MM.1S (cell line): ENCODE data around the gene MTSS2.

ENCODE experiments used
- DNase-seq: peaks from one replicate; pipeline ENCODE4 v3.0.0-alpha.2; 2015
- H2AFZ ChIP-seq: fragments of 300-600 bp; sonication (generic); 2 replicates; pipeline ENCODE4 v1.6.0; 2016; ENCODE audit warnings: antibody characterized with exemption, low read length
- H3F3A ChIP-seq: fragments of 300-600 bp; sonication (generic); 2 replicates; pipeline ENCODE4 v1.6.1; 2016; ENCODE audit warnings: mild to moderate bottlenecking, antibody characterized with exemption, low read length, moderate library complexity, mixed read lengths; ENCODE audit not compliant: insufficient read depth
- H3K27ac ChIP-seq: fragments of 300-600 bp; sonication (generic); 2 replicates; pipeline ENCODE4 v1.5.1; 2016; ENCODE audit warnings: mild to moderate bottlenecking, low read length
- H3K27me3 ChIP-seq: fragments of 300-600 bp; sonication (generic); replicated peaks from 2 replicates; pipeline ENCODE4 v1.6.0; 2016; ENCODE audit warnings: low read length; ENCODE audit not compliant: insufficient read depth
- H3K36me3 ChIP-seq: fragments of 300-600 bp; sonication (generic); replicated peaks from 2 replicates; pipeline ENCODE4 v1.6.1; 2016; ENCODE audit warnings: mild to moderate bottlenecking, low read length, mixed read lengths; ENCODE audit not compliant: insufficient read depth
- H3K4me1 ChIP-seq: fragments of 300-600 bp; sonication (generic); 2 replicates; pipeline ENCODE4 v1.6.1; 2016; ENCODE audit warnings: low read length, mixed read lengths
- H3K4me2 ChIP-seq: fragments of 300-600 bp; sonication (generic); 2 replicates; pipeline ENCODE4 v1.6.0; 2016; ENCODE audit warnings: low read depth, low read length
- H3K4me3 ChIP-seq: fragments of 300-600 bp; sonication (generic); 2 replicates; pipeline ENCODE4 v1.5.1; 2016; ENCODE audit warnings: low read length, mixed read lengths
- H3K79me2 ChIP-seq: fragments of 300-600 bp; sonication (generic); 2 replicates; pipeline ENCODE4 v1.6.1; 2016; ENCODE audit warnings: mixed run types, low read length, mixed read lengths
- H3K9ac ChIP-seq: fragments of 300-600 bp; sonication (generic); 2 replicates; pipeline ENCODE4 v1.6.1; 2016; ENCODE audit warnings: low read length, mixed read lengths
- H3K9me2 ChIP-seq: fragments of 300-600 bp; sonication (generic); replicated peaks from 2 replicates; pipeline ENCODE4 v1.6.1; 2016; ENCODE audit warnings: mild to moderate bottlenecking, low read length, mixed read lengths; ENCODE audit not compliant: insufficient read depth
- H3K9me3 ChIP-seq: fragments of 300-600 bp; sonication (generic); replicated peaks from 2 replicates; pipeline ENCODE4 v1.6.1; 2016; ENCODE audit warnings: mild to moderate bottlenecking, low read length, mixed read lengths; ENCODE audit not compliant: insufficient read depth
- H4K20me1 ChIP-seq: fragments of 300-600 bp; sonication (generic); 2 replicates; pipeline ENCODE4 v1.6.1; 2016; ENCODE audit warnings: mild to moderate bottlenecking, low read length, moderate library complexity, mixed read lengths; ENCODE audit not compliant: insufficient read depth
- CTCF ChIP-seq: fragments of 300-600 bp; sonication (generic); IDR thresholded peaks from 2 replicates; pipeline ENCODE4 v1.5.1; 2016; ENCODE audit warnings: antibody characterized with exemption, low read length, mixed read lengths
- EZH2 ChIP-seq: fragments of 300-600 bp; sonication (generic); optimal IDR thresholded peaks from 2 replicates; pipeline ENCODE3; 2017; ENCODE audit warnings: low read depth, mild to moderate bottlenecking, antibody characterized with exemption, low read length, mixed read lengths
- EZH2phosphoT487 ChIP-seq: fragments of 300-600 bp; sonication (generic); IDR thresholded peaks from 2 replicates; pipeline ENCODE4 v1.6.1; 2018; ENCODE audit warnings: antibody characterized with exemption, low read length

The MTSS2 gene

GRCh38 chr16:70661918-70662641 is 23.8 kb downstream of the MTSS2 start:
- H2AFZ ChIP-seq: no peak overlapping the region
- H3F3A ChIP-seq: no peaks in the 10 kb centered on the region
- TF ChIP-seq EZH2phosphoT487 (no peak), CTCF (no peak), EZH2 (no peak)
- no peak overlapping the region for H3K27ac ChIP-seq
- no peaks in the 10 kb centered on the region for H3K9me3 ChIP-seq
- no peak overlapping the region for H3K9ac ChIP-seq
- no peak overlapping the region for H3K4me3 ChIP-seq
- no peaks in the 10 kb centered on the region for H3K9me2 ChIP-seq
- H3K79me2 ChIP-seq: no peaks in the 10 kb centered on the region
- no peak overlapping the region for H3K4me2 ChIP-seq
- no peaks in the 10 kb centered on the region for H3K4me1 ChIP-seq
- no peaks in the 10 kb centered on the region for H3K36me3 ChIP-seq
- H3K27me3 ChIP-seq: no peaks in the 10 kb centered on the region
- no peaks in the 10 kb centered on the region for H4K20me1 ChIP-seq
- DNase-seq: no peak

GRCh38 chr16:70661534-70661917 is 24.3 kb downstream of the MTSS2 start:
- H3K4me2 ChIP-seq: no peak overlapping the region
- no peaks in the 10 kb centered on the region for H3F3A ChIP-seq
- H3K79me2 ChIP-seq: no peaks in the 10 kb centered on the region
- no peaks in the 10 kb centered on the region for H4K20me1 ChIP-seq
- H3K4me3 ChIP-seq: no peak overlapping the region
- H3K9ac ChIP-seq: no peak overlapping the region
- H2AFZ ChIP-seq: no peak overlapping the region
- no peak for TF ChIP-seq CTCF
- TF ChIP-seq EZH2phosphoT487: no peak
- TF ChIP-seq EZH2: no peak
- no peaks in the 10 kb centered on the region for H3K9me2 ChIP-seq
- DNase-seq: no peak
- no peaks in the 10 kb centered on the region for H3K36me3 ChIP-seq
- no peaks in the 10 kb centered on the region for H3K27me3 ChIP-seq
- H3K27ac ChIP-seq: no peak overlapping the region
- H3K9me3 ChIP-seq: no peaks in the 10 kb centered on the region
- H3K4me1 ChIP-seq: no peaks in the 10 kb centered on the region

- H3K9ac ChIP-seq: no peak overlapping the region
- H3K79me2 ChIP-seq: no peaks in the 10 kb centered on the region
- H3K9me3 ChIP-seq: no peaks in the 10 kb centered on the region
- H3F3A ChIP-seq: no peaks in the 10 kb centered on the region
- no peak overlapping the region for H3K27ac ChIP-seq
- no peak overlapping the region for H3K4me2 ChIP-seq
- no peaks in the 10 kb centered on the region for H4K20me1 ChIP-seq
- no peak overlapping the region for H3K4me3 ChIP-seq
- H3K9me2 ChIP-seq: no peaks in the 10 kb centered on the region
- H3K4me1 ChIP-seq: no peaks in the 10 kb centered on the region
- DNase-seq: no peak
- H3K36me3 ChIP-seq: no peaks in the 10 kb centered on the region
- no peak overlapping the region for H2AFZ ChIP-seq
- TF ChIP-seq EZH2phosphoT487 (no peak), EZH2 (no peak), CTCF (no peak)
- no peaks in the 10 kb centered on the region for H3K27me3 ChIP-seq
These were observed 25.0 kb downstream of the MTSS2 start for GRCh38 chr16:70660672-70661350.
